GM21447 (cell line): ENCODE data around the gene EFNA5.

Source experiments
- ATAC-seq: cut with Tn5 transposase; IDR thresholded peaks from one replicate; pipeline ENCODE4 v1.9.1; 2021; ENCODE audit not compliant: unreplicated experiment

The EFNA5 gene

GRCh38 chr5:107646418-107646817 is 24.3 kb downstream of the EFNA5 start:
- no peak for ATAC-seq

DNA sequence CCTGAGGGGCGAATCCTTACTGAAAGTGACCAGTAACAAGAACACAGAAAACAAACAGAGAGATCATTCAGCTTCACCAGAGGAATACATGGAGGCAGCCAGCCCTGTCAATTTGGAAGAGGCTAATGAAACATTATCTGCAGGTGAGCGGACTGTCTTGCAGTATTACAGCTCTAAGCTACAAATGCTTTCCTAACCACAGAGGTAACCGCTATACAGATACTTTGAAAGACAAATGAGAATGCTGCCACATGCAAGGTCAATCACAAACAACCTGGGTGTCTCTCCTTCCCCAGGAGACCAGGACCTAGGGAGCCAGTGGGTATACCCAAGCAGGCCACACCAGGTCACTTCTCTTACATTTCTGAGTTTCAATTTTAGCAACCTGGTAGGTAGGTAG is 30.2 kb downstream of the EFNA5 start:
- ATAC-seq: no peak

- ATAC-seq: no peak
Observed at GRCh38 chr5:107639990-107640389, 30.7 kb downstream of the EFNA5 start.

DNA sequence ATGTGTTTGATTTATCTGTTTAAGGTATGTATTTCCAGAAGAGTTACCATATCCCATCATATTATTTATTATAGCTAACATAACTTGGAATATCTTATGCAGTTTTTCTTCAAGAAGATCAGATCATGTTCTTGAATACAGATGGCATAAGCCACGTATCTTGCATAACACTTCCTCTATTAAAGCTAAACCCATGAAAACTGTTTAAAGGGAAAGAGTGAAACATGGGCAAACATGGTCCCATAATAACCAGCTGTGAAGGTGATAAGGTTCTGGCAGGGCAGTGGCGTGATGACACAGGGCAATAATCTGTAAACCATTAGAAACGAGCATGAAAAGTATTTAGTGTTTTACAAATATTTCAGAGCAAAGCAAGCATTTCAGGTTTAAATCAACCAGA is 34.2 kb downstream of the EFNA5 start:
- ATAC-seq: no peak

DNA sequence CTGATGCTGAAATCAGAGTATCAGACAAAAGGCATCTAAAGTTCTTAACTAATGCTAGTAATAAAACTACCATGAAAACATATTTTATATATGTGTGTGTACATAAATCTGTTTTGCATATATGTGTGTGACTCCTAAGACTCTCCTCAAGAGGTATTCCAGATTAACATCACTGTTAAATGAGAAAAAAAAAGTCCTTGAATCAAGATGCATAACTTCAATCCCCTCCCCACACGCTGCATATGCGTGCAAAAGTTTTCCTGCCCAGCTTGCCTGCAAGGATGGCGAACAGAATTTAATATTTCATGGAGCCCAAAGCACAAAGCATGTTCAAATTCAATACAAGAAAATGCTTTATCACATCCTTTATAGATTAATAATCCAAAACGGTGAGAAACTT is 34.7 kb downstream of the EFNA5 start:
- ATAC-seq: no peak

DNA sequence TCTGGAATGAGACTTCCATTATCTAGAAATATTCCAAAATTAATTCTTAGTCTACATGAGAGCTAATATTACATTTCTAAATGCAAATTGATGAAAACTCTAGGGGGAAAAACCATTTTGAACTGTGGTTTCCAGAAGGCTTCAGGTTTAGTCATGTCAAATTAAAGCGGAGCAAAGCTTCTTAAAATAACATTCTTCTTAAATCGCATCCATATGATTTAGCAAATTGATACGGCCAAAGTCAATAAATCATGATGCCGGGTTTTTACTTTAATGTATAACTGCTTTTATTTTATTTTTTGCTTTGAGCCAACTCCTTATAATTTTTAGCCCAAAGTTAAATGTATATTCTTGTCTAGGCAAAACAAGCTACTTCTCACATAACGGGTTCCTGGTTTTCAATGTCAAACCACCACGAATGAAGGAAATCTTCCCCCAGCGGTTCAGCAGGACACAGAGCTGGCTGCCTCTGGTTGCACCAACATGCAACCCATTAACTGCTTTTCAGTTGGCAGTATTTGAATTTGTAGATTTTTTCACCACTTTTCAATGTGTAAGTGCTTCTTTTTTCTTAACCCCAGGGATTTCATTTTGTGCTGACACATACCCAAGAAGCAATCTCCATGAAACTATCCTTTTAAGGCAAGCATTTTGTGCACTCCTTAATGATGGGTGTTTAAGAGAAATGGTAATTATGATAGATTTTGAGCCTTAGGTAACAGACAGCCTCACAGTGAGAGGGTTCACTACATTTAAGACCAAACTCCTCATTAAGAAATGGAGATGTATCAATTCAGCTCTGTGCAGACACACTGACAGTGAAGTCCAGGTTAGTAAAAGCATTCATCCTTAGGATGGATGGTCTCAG is 35.5 kb downstream of the EFNA5 start:
- ATAC-seq: no peak

DNA sequence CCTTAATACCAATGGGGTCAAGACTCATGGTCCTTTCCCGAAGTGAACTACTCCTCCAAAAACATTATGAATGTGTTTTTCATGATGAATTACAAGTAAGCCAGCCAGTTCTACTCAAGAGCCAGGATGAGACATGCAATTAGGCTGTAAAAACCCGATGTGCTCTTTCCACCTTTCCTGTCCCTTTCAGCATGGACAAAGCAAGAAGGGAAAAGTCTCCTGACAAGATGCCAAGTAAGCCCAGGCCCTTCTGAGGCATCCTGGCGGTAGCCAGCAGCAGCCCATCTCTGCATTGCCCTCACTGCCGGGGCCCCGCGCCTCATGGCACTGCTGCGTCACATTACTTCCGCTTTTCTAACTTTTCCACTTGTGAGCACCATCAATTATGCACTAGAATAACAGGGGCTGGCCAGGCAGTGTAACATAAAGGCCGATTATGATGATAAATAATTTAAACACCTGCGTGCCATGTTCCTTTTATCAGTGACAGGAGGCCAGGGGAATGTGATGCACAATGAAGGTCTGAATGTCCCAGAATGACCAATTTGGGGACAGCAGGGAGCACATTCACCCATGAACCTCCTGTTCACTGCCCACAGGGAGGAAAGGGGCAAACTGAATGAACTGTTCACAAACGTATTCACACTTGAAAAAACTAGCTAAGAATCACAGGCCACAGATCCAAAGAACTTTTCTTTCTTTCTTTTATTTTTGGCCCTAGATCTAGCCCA is 37.4 kb downstream of the EFNA5 start:
- ATAC-seq: no peak

DNA sequence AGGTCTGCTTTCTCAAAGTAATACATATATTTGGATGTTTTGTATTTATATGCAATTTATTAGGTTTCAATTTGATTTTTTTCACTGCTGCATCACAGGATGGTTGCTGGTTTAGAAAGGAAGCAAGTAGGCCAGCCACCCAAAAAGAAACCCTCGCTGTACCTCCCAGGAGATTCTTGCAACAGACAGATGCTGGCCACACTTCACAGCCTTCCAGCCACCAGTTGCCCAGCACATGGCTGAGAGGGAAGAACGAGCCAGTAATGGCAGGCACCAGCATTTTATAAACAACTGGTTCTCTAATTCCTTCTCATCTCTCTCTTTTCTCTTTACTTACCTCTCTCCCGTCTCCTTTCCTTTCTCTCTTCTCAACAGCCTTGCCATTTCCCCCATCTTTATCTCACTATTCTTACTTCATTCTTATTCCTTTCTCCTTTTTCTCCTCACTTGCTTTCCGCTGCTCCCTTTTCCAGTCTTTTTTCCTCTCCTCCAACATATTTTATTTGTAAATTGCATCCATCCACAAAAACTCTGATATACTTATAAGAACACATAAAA is 38.9 kb downstream of the EFNA5 start:
- no peak for ATAC-seq

GRCh38 chr5:107630184-107630583 is 40.6 kb downstream of the EFNA5 start:
- ATAC-seq: no peak

DNA sequence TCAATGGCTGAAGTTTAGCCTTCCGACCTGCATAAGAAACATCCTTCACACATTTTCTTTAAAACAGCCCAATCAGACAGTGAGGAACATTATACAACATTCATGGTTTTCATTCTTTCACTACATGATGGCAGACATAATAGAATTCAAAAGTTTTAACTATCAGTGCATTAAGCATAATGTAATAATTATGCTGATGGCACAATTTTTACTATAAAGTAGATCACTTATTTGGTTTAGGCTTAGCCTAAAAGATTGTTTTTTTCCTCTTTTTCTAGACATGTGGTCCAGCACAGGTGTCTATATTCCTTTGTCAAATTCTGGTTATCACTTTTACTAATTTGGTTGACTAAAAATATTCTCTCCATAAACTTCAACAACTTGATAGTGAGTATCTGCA is 46.5 kb downstream of the EFNA5 start:
- no peak for ATAC-seq

GRCh38 chr5:107621089-107621488 is 49.6 kb downstream of the EFNA5 start:
- ATAC-seq: no peak

GRCh38 chr5:107619781-107620180 is 51.0 kb downstream of the EFNA5 start:
- ATAC-seq: no peak

- no peak for ATAC-seq
Observed at GRCh38 chr5:107618242-107618641, 52.5 kb downstream of the EFNA5 start.

DNA sequence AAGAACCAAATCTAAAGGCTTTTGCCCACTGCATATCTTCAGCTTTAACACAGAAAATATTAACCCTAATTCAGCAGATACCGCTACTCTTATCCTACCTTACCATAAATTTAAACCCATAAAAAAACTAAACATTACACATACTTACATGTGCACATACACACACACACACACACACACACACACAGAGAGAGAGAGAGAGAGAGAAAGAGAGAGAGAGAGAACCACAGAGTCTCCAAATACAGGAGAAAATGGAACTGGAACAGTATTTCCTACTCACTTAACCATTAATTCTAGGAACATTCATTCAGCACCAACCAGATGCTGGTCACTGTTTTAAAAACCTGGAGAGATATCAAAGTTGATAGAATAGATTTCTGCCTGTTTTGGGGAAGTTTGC is 53.7 kb downstream of the EFNA5 start:
- ATAC-seq: no peak

GRCh38 chr5:107616213-107616612 is 54.5 kb downstream of the EFNA5 start:
- ATAC-seq: no peak

DNA sequence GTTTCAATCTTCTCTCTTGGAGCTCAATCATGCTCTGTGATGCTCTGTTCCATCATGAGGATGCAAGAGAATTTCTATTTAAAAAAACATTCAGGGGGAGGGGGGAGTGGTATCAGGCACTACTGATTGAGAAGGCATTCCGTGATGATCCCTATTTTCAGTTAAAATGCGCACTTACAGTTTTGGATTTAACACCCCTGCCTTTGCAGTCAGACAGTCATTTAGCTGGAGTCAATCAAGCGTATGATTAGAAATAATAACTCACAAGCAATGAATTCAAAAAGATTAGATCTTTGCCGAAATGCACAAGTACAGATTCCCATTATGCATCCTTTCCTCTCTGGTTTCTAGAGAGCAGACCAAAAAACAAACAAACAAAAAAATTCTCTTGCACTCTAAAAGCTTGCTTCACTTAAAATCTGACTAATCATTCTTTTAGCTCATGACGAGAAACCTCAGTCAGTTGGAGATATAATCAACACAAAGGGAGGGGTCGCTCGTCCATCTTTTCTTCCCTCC is 55.4 kb downstream of the EFNA5 start:
- no peak for ATAC-seq

- no peak for ATAC-seq
Observed at GRCh38 chr5:107612541-107612940, 58.2 kb downstream of the EFNA5 start.

DNA sequence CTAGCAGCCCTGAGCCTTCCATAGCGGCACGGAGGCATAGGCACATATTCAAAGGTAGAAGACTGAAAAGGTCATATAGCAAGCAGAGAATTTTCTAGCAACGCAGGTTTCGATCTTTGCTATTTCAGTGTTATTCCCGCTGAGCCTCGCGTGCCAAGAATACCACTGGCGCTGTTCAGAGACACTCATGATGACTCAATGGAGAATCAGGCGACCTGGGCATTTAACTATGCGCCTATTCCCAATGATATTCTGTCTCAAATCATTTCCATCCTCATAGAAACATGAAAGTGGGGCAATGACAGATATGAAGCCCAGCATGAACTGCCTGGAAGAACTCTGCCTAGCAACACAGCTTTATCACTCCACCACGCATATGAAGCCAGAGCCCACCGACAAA is 59.9 kb downstream of the EFNA5 start:
- ATAC-seq: no peak

- no peak for ATAC-seq
Observed at GRCh38 chr5:107607671-107608345, 62.9 kb downstream of the EFNA5 start.

DNA sequence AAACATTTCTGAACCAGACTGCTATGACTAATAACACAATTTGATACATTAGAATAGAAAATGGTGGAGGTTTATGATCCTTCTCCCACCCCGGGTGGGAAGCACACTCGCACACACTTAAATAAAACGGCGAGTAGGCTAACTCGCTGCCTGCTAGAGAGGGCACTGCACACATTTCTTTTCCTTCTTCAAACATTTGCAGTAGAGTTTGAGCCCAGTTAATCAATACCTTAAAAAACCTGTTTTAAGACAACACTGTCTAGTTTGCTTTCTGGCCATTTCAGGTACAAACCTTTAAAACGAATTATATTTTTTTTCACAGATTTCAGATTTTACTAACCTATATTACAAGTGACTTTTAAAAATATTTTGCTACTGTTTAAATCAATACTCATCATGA is 63.5 kb downstream of the EFNA5 start:
- ATAC-seq: no peak

- ATAC-seq: no peak
Observed at GRCh38 chr5:107605596-107606125, 65.1 kb downstream of the EFNA5 start.
